GM18951 (cell line): ENCODE results near the gene SPATS2L.
A peak's percentile ranks its signal among the peaks of the same experiment; 100 is the strongest.

Source experiments
- POLR2A ChIP-seq: IDR thresholded peaks from 4 replicates; pipeline ENCODE4 v1.6.1; 2011; ENCODE audit warnings: mild to moderate bottlenecking; ENCODE audit not compliant: insufficient read length, insufficient read depth; ENCODE audit errors: extremely low read depth
- in situ Hi-C: fragments of 300-500 bp; cut with MboI; formaldehyde crosslinking; loops from one replicate; pipeline ENCODE4 v1.12.0; 2022; ENCODE audit warnings: low sequenced_read_pairs, mixed read lengths, inconsistent platforms; ENCODE audit not compliant: unreplicated experiment

Gene SPATS2L

DNA sequence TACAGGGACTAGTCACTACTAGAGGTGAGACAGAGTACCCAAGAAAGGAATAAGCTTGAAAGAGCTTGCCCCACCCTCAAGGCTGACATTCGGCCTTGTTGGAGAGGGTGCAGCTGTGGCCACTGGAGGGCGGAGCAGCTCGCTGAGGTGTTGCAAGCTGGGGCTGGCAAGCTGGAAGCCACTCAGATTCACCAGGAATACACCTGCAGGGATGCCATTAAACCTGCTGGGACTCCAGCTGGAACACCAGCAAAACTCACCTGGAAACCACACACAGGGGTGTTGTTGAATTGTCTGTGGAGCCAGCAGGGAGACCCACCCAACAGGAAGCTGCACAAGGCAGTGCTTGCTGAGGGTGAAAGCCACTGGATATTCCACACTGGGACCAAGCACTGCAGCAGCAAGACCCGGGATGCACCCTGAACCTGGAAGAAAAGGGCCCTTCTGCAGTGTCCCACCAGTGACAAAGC lies 177.3 kb downstream of the SPATS2L start:
- no peak for TF ChIP-seq POLR2A
- in situ Hi-C loops = no loop called here

DNA sequence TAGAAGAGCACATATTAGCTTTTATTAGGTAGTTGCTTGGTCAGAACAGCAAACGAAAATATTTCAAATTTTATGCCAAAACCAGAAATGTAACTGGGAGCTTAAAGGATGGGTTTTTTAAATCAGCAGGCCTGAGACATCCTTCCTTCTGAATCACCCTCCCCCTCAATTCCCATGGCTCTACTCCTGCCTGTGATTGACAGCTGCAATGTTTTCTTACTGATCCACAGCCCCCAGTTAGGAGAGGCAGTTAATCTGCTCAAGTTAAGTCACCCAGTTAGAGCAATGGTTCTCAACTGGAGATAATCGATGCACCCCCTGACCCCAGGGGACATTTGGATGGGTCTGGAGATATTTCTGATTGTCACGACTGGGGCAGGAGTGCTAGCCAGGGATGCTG lies 178.4 kb downstream of the SPATS2L start:
- in situ Hi-C loops = no loop called here

DNA sequence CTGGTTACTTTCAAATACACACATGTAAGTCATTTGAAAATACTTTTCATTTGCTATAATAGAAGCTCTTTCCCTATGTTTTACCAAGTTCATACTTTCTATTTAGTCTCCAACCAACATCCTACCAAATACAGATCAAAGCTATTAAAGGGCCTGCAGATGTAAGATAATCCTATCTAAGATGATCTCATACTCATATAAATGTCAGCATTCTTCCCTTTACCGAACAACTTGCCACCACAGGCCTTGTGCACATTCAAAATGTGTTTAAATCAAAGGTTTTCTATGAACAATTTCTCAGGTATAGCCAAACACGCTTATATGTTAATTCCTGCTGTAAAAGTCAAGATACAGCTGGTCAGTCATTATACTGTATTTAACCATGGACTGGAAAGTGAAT lies 180.0 kb downstream of the SPATS2L start:
- no peak for TF ChIP-seq POLR2A
- in situ Hi-C loops = no loop called here

More for the DNA sequence above, 178.4 kb downstream of the SPATS2L start:
- TF ChIP-seq POLR2A = no peak

DNA sequence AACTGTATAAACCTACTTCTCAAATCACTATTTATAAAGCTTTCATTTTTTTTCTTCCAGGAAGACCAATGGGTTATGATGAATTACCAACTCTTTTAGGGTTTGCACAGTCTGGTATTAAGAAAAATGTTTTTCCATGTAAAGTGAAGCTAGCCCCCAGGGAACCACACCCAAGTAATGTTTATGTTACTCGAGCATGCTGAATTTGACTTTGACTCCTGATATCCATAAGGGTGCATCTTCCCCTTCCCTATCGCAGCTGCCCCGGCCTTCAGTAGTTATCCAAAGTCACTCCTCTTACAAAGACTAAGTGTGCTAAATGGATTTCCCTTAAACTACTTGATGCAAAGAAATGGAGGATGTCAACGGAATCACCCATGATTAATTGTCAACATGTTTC lies 181.7 kb downstream of the SPATS2L start:
- in situ Hi-C loops = no loop called here
- no peak for TF ChIP-seq POLR2A

- no peak for TF ChIP-seq POLR2A
- in situ Hi-C loops = no loop called here
These were observed 183.5 kb downstream of the SPATS2L start for GRCh38 chr2:200490001-200490400.

- in situ Hi-C loops = no loop called here
- TF ChIP-seq POLR2A = no peak
These were observed 186.2 kb downstream of the SPATS2L start for GRCh38 chr2:200492656-200493055.

DNA sequence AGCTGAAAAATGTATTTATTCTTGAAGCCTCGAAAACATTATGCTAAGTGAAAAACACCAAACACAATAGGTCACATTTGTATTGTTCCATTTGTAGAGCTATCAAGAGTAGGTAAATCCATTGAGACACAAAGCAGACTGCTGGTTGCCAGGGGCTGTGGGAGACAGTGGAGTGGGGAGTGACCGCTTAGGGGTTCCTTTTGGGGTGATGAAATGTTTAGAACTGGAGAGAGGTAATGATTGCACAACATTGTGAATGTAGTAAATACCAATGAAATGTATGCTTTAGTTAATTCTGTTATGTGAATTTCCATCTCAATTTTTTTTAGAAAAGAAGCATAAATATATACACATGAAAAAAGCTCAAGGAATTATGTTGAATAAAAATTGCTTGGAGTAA lies 187.6 kb downstream of the SPATS2L start:
- no peak for TF ChIP-seq POLR2A
- in situ Hi-C loops = no loop called here

- in situ Hi-C loops = no loop called here
- no peak for TF ChIP-seq POLR2A
These were observed 190.2 kb downstream of the SPATS2L start for GRCh38 chr2:200496696-200497095.

GRCh38 chr2:200498402-200499162 lies 192.1 kb downstream of the SPATS2L start:
- in situ Hi-C loops = no loop called here
- TF ChIP-seq POLR2A = no peak

DNA sequence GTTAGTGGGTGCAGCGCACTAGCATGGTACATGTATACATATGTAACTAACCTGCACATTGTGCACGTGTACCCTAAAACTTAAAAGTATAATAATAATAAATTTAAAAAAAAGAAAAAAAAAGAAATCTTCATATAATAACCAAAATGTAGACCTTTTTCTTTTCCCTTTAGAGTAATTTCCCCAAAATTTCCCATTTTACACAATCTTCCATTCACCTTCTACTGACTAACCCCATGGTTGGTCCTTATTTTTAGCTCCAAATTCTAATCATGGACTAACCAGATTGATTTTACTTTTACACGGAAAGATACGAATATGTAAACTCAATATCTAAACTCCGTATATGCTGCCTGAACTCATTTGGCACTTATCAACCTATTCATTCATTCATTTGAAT lies 195.7 kb downstream of the SPATS2L start:
- in situ Hi-C loops = no loop called here
- no peak for TF ChIP-seq POLR2A

- in situ Hi-C loops = no loop called here
- no peak for TF ChIP-seq POLR2A
These were observed 200.2 kb downstream of the SPATS2L start for GRCh38 chr2:200506679-200507078.

DNA sequence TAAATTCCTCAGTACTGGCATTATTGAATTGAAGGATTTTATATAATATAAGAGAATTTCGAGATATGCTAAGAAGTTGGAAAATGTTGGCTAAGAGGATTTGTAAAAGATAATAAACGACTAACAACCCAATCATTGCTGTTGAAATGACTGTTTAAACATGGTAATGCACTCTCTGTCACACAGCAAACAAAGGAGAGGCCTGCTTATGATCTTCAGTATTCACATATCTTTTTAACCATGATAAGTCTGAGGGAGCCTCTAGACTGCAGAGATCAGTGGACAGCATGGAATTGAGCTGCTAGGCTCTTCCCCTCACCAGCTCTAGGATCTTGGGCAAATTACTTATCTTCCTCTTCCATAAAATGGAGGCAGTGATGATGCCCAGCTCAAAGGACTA lies 200.7 kb downstream of the SPATS2L start:
- in situ Hi-C loops = no loop called here
- no peak for TF ChIP-seq POLR2A

GRCh38 chr2:200509235-200509611 lies 202.7 kb downstream of the SPATS2L start:
- in situ Hi-C loops = no loop called here
- no peak for TF ChIP-seq POLR2A

DNA sequence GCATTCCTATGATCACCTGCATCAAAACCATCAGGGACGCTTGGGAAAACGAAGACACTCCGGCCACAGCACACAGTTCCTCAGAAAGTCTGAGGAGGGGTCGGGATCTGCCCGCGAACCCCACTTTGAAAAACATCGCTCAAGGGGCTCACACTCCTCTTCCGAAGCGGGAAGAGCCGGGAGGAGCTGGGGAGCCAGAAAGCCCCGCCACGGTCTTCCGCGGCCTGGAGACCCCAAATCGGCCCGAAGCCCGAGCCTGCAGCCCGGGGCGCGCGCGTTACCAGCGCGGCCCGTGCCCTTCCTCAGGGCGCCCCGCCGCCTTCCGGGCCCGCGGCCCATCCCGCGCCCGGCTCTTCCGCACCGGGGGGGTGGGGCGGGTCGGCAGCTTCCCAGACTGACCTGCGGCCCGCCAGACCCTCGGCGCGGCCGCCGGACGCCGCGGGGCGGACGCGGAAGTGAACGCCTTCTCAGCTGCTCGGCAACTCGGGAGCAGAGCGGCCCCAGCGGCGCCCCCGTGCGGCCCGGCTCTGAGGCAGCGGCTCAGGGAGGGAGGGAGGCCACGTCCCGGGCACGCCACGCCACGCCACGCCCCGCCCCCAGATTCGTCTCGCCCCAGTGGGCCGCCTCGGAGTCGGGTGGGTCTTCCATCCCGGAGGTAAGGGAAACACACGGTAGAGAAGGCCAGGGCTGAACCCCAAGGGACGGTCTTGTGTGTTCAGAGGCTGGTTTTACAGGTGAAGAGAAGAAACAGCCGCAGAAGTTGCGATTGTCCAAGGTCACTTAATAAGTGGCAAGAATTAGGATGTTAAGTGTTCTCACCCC lies 203.3 kb downstream of the SPATS2L start, which contains the start of gene KCTD18:
Gene KCTD18 (minus strand): TSS at position 457 of the 822 bp plus-strand sequence. CDS start 3,052 bp downstream, outside the sequence.
- TF ChIP-seq POLR2A = peak; percentile 85
- in situ Hi-C loops = no loop called here
